Measurements from ENCODE around the gene CASP8. TPM values are rescaled to one million over a fixed set of nuclear protein-coding genes. Genes with fewer than 3 reads are reported as not detected.

The CASP8 gene
- total RNA-seq, 1 experiment from 2014 or later, result 34.8 TPM

DNA sequence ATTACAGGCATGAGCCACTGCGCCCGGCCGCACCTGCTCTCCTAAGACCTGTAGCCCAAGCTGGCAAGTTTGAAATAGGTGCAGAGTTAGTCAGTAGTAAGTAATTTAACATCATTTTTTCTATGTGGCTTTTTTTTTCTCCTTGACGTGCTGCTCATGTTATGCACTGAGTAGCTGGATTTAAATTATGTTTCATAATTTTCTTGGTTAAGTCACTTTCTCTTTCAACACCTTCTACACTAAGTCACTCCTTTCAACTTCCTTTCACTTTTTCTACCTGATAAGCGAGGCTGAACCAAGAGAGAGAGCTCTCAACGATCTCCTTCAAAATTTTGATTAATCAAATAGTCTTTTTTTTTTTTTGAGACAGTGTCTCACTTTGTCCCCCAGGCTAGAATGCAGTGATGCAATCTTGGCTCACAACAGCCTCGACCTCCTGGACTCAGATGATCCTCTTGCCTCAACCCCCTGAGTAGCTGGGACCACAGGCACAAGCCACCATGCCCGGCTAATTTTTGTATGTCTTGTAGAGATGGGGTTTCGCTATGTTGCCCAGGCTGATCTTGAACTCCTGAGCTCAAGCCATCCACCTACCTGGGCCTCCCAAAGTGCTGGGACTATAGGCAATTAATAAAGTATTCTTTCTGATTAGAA lies 13.1 kb downstream of the CASP8 start:
- peaks cover 3% of the 10 kb centered on the region; the same call in 1 of the 2 replicates for H3K36me3 ChIP-seq (ENCODE audit: control insufficient read depth, insufficient read depth, low read length)
- TF ChIP-seq, protein P1, sequence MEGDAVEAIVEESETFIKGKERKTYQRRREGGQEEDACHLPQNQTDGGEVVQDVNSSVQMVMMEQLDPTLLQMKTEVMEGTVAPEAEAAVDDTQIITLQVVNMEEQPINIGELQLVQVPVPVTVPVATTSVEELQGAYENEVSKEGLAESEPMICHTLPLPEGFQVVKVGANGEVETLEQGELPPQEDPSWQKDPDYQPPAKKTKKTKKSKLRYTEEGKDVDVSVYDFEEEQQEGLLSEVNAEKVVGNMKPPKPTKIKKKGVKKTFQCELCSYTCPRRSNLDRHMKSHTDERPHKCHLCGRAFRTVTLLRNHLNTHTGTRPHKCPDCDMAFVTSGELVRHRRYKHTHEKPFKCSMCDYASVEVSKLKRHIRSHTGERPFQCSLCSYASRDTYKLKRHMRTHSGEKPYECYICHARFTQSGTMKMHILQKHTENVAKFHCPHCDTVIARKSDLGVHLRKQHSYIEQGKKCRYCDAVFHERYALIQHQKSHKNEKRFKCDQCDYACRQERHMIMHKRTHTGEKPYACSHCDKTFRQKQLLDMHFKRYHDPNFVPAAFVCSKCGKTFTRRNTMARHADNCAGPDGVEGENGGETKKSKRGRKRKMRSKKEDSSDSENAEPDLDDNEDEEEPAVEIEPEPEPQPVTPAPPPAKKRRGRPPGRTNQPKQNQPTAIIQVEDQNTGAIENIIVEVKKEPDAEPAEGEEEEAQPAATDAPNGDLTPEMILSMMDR (IDR thresholded peaks at IDR 0.05), result no peak
- TF ChIP-seq TCF7L2 (IDR thresholded peaks at IDR 0.05; ENCODE audit: low read depth, low read length) (no peak), REST (IDR thresholded peaks at IDR 0.05; ENCODE audit: insufficient read depth in 1 of 2, low read depth in 2 of 2, low read length in 1 of 2) (no peak), POLR2AphosphoS5 (IDR thresholded peaks at IDR 0.05; ENCODE audit: low read depth, low read length) (no peak), SIN3A (IDR thresholded peaks at IDR 0.05; ENCODE audit: borderline replicate concordance, insufficient read depth, low read depth, low read length) (no peak)
- no peaks in the 10 kb centered on the region for H3K4me1 ChIP-seq (ENCODE audit: control insufficient read depth, insufficient read depth, low read length)
- H3K9me3 ChIP-seq (ENCODE audit: control insufficient read depth, insufficient read depth, low read depth, low read length), result no peaks in the 10 kb centered on the region
- ATAC-seq (no peak), DNase-seq (ENCODE audit: low read depth, low spot score) (no peak)
- BruUV-seq (replicated peaks), result no TSS peak
- no peak overlapping the region for H3K27ac ChIP-seq (ENCODE audit: low read length)
- H3K4me3 ChIP-seq (ENCODE audit: low read depth in 2 of 2, low read length in 2 of 2), result no peak overlapping the region
- intact Hi-C loops (cut with micrococcal nuclease; ENCODE audit: unreplicated experiment), result no loop called here
- POLR2A ChIA-PET, result no interaction called here
- in situ Hi-C loops (cut with HindIII; ENCODE audit: low pct_unique_long_range_greater_than_20kb, low sequenced_read_pairs), result no loop called here
- no peaks in the 10 kb centered on the region for H3K27me3 ChIP-seq (ENCODE audit: control insufficient read depth, insufficient read depth, low read length)
- CTCF ChIA-PET, result no interaction called here

DNA sequence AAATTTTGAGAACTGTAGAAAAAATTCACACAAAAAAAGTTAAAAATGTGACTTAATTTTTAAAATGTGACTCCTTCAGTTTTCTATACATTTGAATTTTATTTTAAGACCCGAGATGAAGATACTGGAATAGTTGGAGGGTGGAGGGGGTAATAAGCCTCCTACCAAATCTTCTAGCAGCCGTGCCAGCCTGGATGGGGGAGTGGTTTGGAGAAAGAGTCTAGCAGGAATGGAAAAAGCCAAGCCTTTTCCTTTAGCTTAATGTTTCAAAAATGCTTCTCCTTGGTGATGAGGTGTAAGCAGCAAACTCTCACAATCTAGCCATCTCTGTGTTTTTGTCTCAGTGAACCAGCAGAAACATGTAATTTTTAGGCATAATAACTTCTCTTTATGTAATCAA lies 14.7 kb downstream of the CASP8 start:
- intact Hi-C loops (cut with micrococcal nuclease; ENCODE audit: unreplicated experiment) (no loop called here), in situ Hi-C loops (cut with HindIII; ENCODE audit: low pct_unique_long_range_greater_than_20kb, low sequenced_read_pairs) (no loop called here)
- DNase-seq (ENCODE audit: low read depth, low spot score) (no peak), ATAC-seq (no peak)
- H3K27ac ChIP-seq (ENCODE audit: low read length), result no peak overlapping the region
- BruUV-seq (replicated peaks), result no TSS peak
- ChIA-PET POLR2A (no interaction called here), CTCF (no interaction called here)
- H3K27me3 ChIP-seq (ENCODE audit: control insufficient read depth, insufficient read depth, low read length), result no peaks in the 10 kb centered on the region
- TF ChIP-seq POLR2AphosphoS5 (IDR thresholded peaks at IDR 0.05; ENCODE audit: low read depth, low read length) (no peak), TCF7L2 (IDR thresholded peaks at IDR 0.05; ENCODE audit: low read depth, low read length) (no peak), REST (IDR thresholded peaks at IDR 0.05; ENCODE audit: insufficient read depth in 1 of 2, low read depth in 2 of 2, low read length in 1 of 2) (no peak), SIN3A (IDR thresholded peaks at IDR 0.05; ENCODE audit: borderline replicate concordance, insufficient read depth, low read depth, low read length) (no peak)
- TF ChIP-seq, protein P1 (IDR thresholded peaks at IDR 0.05), result no peak
- no peaks in the 10 kb centered on the region for H3K9me3 ChIP-seq (ENCODE audit: control insufficient read depth, insufficient read depth, low read depth, low read length)
- H3K36me3 ChIP-seq (ENCODE audit: control insufficient read depth, insufficient read depth, low read length), result peaks cover 4% of the 10 kb centered on the region; the same call in 1 of the 2 replicates
- no peaks in the 10 kb centered on the region for H3K4me1 ChIP-seq (ENCODE audit: control insufficient read depth, insufficient read depth, low read length)
- no peak overlapping the region for H3K4me3 ChIP-seq (ENCODE audit: low read depth in 2 of 2, low read length in 2 of 2)

Measured in Panc1 (cell line).